ENCODE measurements around the gene SNCG. TPM values are rescaled to one million over a fixed set of nuclear protein-coding genes. Genes with fewer than 3 reads are reported as not detected.

Gene SNCG
- total and polyA plus RNA-seq, 2 experiments from 2014 or later = 4.0 to 17.0 TPM

DNA sequence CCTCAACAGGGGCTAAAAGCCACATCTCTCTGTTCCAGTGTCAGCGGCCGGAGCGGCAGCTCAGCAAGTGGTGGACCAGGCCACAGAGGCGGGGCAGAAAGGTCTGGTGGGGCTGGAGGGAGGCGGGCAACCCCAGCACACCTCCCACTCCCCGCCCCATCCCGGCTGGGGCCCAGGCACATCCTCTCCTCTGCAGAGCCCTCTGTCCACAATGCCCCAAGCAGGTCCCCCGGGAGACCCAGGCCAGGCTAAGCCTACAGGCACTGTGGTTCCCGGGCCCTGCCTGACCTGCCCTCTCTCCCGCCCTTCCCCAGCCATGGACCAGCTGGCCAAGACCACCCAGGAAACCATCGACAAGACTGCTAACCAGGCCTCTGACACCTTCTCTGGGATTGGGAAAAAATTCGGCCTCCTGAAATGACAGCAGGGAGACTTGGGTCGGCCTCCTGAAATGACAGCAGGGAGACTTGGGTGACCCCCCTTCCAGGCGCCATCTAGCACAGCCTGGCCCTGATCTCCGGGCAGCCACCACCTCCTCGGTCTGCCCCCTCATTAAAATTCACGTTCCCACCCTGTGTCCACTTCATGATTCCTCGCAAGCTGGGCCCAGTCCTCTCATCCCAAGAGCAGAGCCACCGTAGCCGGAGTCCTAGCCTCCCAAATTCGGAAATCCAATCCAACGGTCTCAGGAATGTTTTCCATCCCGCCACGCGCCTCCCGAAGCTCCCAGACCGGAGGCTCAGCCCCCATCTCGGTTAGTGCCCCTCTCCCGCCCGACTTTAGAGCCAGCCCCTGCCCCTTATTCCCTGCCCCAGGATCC lies 12.0 kb downstream of the SNCG start:
- Histone ChIP-seq H3K36me3 (ENCODE audit: insufficient read depth) (no peaks in the 10 kb centered on the region), H3K4me2 (peak overlapping the region; percentile 91), H4K20me1 (replicated peaks; ENCODE audit: insufficient read depth) (no peaks in the 10 kb centered on the region), H3K27ac (ENCODE audit: low read depth) (no peak overlapping the region), H3K4me3 (peak overlapping the region; percentile 67), H3K4me1 (ENCODE audit: insufficient read depth) (peaks cover 33% of the 10 kb centered on the region), H3K9me2 (ENCODE audit: insufficient read depth) (no peaks in the 10 kb centered on the region), H3F3A (replicated peaks; ENCODE audit: low read depth) (peaks cover 7% of the 10 kb centered on the region; the same call in 1 of the 2 replicates), H2AFZ (peak overlapping the region; percentile 91), H3K27me3 (ENCODE audit: insufficient read depth) (peaks cover 68% of the 10 kb centered on the region), H3K79me2 (replicated peaks; ENCODE audit: insufficient read depth) (no peaks in the 10 kb centered on the region)
- H3K9me3 Mint-ChIP-seq = peaks cover 3% of the 10 kb centered on the region; the same call in 1 of the 3 replicates
- H3K27me3 Mint-ChIP-seq (ENCODE audit: insufficient read depth, low read depth, poor library complexity) = peaks cover 52% of the 10 kb centered on the region
- H3K4me3 Mint-ChIP-seq = peak overlapping the region; percentile 71
- ATAC-seq (peak; percentile 15), DNase-seq (ENCODE audit: low spot score) (peak; percentile 48)
- H3K4me1 Mint-ChIP-seq = peaks cover 54% of the 10 kb centered on the region
- H3K36me3 Mint-ChIP-seq (ENCODE audit: low read depth) = peaks cover 4% of the 10 kb centered on the region; the same call in 2 of the 3 replicates
- no peak overlapping the region for H3K27ac Mint-ChIP-seq
- TF ChIP-seq POLR2AphosphoS5 (IDR thresholded peaks at IDR 0.05; ENCODE audit: low read depth) = 0 out of 2 replicates have a peak, but pooled peaks have one; percentile 23
- TF ChIP-seq REST (IDR thresholded peaks at IDR 0.05; ENCODE audit: unreplicated experiment) = no peak
- no peak for TF ChIP-seq NANOG (IDR thresholded peaks at IDR 0.05; ENCODE audit: borderline replicate concordance)
- no peak for TF ChIP-seq JUNB (IDR thresholded peaks at IDR 0.05; ENCODE audit: unreplicated experiment)
- TF ChIP-seq, protein P1, sequence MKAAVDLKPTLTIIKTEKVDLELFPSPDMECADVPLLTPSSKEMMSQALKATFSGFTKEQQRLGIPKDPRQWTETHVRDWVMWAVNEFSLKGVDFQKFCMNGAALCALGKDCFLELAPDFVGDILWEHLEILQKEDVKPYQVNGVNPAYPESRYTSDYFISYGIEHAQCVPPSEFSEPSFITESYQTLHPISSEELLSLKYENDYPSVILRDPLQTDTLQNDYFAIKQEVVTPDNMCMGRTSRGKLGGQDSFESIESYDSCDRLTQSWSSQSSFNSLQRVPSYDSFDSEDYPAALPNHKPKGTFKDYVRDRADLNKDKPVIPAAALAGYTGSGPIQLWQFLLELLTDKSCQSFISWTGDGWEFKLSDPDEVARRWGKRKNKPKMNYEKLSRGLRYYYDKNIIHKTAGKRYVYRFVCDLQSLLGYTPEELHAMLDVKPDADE (IDR thresholded peaks at IDR 0.05) = no peak
- TF ChIP-seq EZH2phosphoT487 (IDR thresholded peaks at IDR 0.05; ENCODE audit: unreplicated experiment) = no peak

DNA sequence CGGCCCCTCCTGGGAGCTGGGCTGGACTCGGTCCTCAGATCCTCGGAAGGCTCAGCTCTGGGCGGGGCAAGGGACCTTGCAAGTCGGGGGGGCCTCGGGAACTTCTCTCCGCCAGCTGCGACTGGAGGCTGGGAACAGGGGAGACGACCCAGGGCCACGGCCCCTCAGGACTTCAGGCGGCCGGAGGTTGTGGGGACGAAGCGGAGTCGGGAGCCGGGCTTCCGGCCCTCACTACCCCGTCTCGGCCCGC lies 12.5 kb downstream of the SNCG start:
- H3K4me3 ChIP-seq = peak overlapping the region; percentile 67
- peaks cover 48% of the 10 kb centered on the region for H3K27me3 Mint-ChIP-seq (ENCODE audit: insufficient read depth, low read depth, poor library complexity)
- H3K4me1 Mint-ChIP-seq = peaks cover 50% of the 10 kb centered on the region
- H3K27ac Mint-ChIP-seq = no peak overlapping the region
- H3K9me2 ChIP-seq (ENCODE audit: insufficient read depth) = no peaks in the 10 kb centered on the region
- no peaks in the 10 kb centered on the region for H3K36me3 ChIP-seq (ENCODE audit: insufficient read depth)
- peaks cover 7% of the 10 kb centered on the region; the same call in 1 of the 2 replicates for H3F3A ChIP-seq (replicated peaks; ENCODE audit: low read depth)
- peak; percentile 15 for ATAC-seq
- H4K20me1 ChIP-seq (replicated peaks; ENCODE audit: insufficient read depth) = no peaks in the 10 kb centered on the region
- H3K79me2 ChIP-seq (replicated peaks; ENCODE audit: insufficient read depth) = no peaks in the 10 kb centered on the region
- H3K4me3 Mint-ChIP-seq = peak overlapping the region; percentile 71
- peak; percentile 76 for DNase-seq (ENCODE audit: low spot score)
- H3K4me1 ChIP-seq (ENCODE audit: insufficient read depth) = peaks cover 29% of the 10 kb centered on the region
- H3K9me3 Mint-ChIP-seq = peaks cover 3% of the 10 kb centered on the region; the same call in 1 of the 3 replicates
- H2AFZ ChIP-seq = peak overlapping the region; percentile 91
- peak overlapping the region; percentile 91 for H3K4me2 ChIP-seq
- H3K27ac ChIP-seq (ENCODE audit: low read depth) = no peak overlapping the region
- H3K27me3 ChIP-seq (ENCODE audit: insufficient read depth) = peaks cover 68% of the 10 kb centered on the region
- H3K36me3 Mint-ChIP-seq (ENCODE audit: low read depth) = peaks cover 4% of the 10 kb centered on the region; the same call in 2 of the 3 replicates
- TF ChIP-seq ZNF331 (CRISPR knock-in tag; IDR thresholded peaks at IDR 0.05; ENCODE audit: low read depth) = no peak
- TF ChIP-seq, protein P1 (IDR thresholded peaks at IDR 0.05) = no peak
- no peak for TF ChIP-seq JUNB (IDR thresholded peaks at IDR 0.05; ENCODE audit: unreplicated experiment)
- no peak for TF ChIP-seq STAT1 (IDR thresholded peaks at IDR 0.05; ENCODE audit: unreplicated experiment)
- TF ChIP-seq NANOG (IDR thresholded peaks at IDR 0.05; ENCODE audit: borderline replicate concordance) = no peak
- TF ChIP-seq REST (IDR thresholded peaks at IDR 0.05; ENCODE audit: unreplicated experiment) = no peak
